A549 (cell line): ENCODE measurements around the gene SRGAP2.
"Not testable (repeated sequence)": the region's sequence is repeated elsewhere in the genome, so short reads cannot be mapped to it uniquely, and the experiment has no call there.

Source experiments
- BHLHE40 ChIP-seq: IDR thresholded peaks from 2 replicates; pipeline ENCODE4 v1.6.1; 2012; ENCODE audit warnings: low read depth, low read length, inconsistent platforms
- KDM5A ChIP-seq: fragments of 200-600 bp; sonication (generic); IDR thresholded peaks from 2 replicates; pipeline ENCODE4 v1.6.1; 2016; ENCODE audit warnings: antibody characterized with exemption, mild to moderate bottlenecking
- POLR2A ChIP-seq: IDR thresholded peaks from 2 replicates; pipeline ENCODE4 v1.6.1; 2012; ENCODE audit warnings: mild to moderate bottlenecking, low read length
- RFX5 ChIP-seq: fragments of 450-650 bp; IDR thresholded peaks from 2 replicates; pipeline ENCODE4 v1.7.1; 2014; ENCODE audit warnings: antibody characterized with exemption, mild to moderate bottlenecking, moderate library complexity
- TF ChIP-seq, protein P1 (sequence below): fragments of >200 bp; sonication (Bioruptor Twin); formaldehyde crosslinking; IDR thresholded peaks from 3 replicates; pipeline ENCODE4 v1.5.1; 2016

DNA sequence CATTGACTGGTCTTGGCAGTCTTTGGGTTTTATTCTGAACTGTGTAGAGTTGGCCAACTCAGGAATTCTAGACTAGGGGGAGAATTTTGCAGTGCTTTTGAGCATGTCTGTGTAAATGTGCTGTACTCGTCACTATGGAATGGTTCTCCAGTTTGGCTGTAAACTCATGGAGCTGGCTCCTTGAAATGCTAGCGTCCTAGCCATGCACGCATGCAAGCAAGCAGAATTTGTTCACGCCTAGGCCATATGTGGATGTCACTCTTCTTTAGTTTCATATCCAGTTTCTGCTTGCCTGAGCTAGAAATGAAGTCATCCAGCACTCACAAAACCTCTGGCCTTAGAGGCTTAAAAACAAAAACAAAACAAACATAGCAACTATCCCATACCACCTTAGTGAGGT lies 36.9 kb downstream of the SRGAP2 start:
- TF ChIP-seq, protein P1, sequence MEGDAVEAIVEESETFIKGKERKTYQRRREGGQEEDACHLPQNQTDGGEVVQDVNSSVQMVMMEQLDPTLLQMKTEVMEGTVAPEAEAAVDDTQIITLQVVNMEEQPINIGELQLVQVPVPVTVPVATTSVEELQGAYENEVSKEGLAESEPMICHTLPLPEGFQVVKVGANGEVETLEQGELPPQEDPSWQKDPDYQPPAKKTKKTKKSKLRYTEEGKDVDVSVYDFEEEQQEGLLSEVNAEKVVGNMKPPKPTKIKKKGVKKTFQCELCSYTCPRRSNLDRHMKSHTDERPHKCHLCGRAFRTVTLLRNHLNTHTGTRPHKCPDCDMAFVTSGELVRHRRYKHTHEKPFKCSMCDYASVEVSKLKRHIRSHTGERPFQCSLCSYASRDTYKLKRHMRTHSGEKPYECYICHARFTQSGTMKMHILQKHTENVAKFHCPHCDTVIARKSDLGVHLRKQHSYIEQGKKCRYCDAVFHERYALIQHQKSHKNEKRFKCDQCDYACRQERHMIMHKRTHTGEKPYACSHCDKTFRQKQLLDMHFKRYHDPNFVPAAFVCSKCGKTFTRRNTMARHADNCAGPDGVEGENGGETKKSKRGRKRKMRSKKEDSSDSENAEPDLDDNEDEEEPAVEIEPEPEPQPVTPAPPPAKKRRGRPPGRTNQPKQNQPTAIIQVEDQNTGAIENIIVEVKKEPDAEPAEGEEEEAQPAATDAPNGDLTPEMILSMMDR, result not testable (repeated sequence)
- not testable (repeated sequence) for TF ChIP-seq POLR2A, KDM5A, BHLHE40, RFX5
